H1 (cell line): ENCODE results near the gene ENTPD2. TPM values are rescaled to one million over a fixed set of nuclear protein-coding genes. Genes with fewer than 3 reads are reported as not detected.

Experiments used
- CTCF ChIA-PET: fragments of 300-600 bp; sonication (Branson Sonifier 250); formaldehyde crosslinking; loops from one replicate; lab custom pipeline; 2021; ENCODE audit not compliant: partially characterized antibody; lab: Charles Lee
- POLR2A ChIA-PET: fragments of 300-600 bp; sonication (Branson Sonifier 250); formaldehyde crosslinking; loops from one replicate; lab custom pipeline; 2021; ENCODE audit warnings: inconsistent platforms; ENCODE audit not compliant: partially characterized antibody; lab: Charles Lee
- DNase-seq, 2 experiments: peaks; one replicate each; pipeline versions ENCODE4 v3.0.0 to v3.0.0-alpha.2; 2010 to 2022; ENCODE audit warnings: low spot score in 2 of 2, low read depth in 1 of 2, mixed read lengths in 1 of 2
- FAIRE-seq: peaks from 2 replicates; lab custom pipeline; 2011; peaks lifted over from hg19 to GRCh38; lab: Jason Lieb, UNC
- H2AFZ ChIP-seq: 2 replicates; pipeline ENCODE4 v1.8.1; 2012; ENCODE audit warnings: low read length, inconsistent platforms
- H2AK5ac ChIP-seq: 2 replicates; pipeline ENCODE4 v1.6.1; 2013; ENCODE audit warnings: low read depth, low read length
- H2BK120ac ChIP-seq: replicated peaks from 2 replicates; pipeline ENCODE3; 2013; ENCODE audit warnings: low read depth, low read length, inconsistent platforms
- H2BK12ac ChIP-seq: 2 replicates; pipeline ENCODE4 v1.6.1; 2013; ENCODE audit warnings: low read depth, low read length
- H2BK15ac ChIP-seq: 2 replicates; pipeline ENCODE4 v1.6.1; 2013; ENCODE audit warnings: low read length
- H2BK20ac ChIP-seq: 2 replicates; pipeline ENCODE4 v1.6.1; 2013; ENCODE audit warnings: low read length
- H2BK5ac ChIP-seq: 2 replicates; pipeline ENCODE4 v1.6.1; 2013; ENCODE audit warnings: low read depth, low read length
- H3K14ac ChIP-seq: 2 replicates; pipeline ENCODE4 v1.6.1; 2013; ENCODE audit warnings: inconsistent platforms; ENCODE audit not compliant: insufficient read length
- H3K18ac ChIP-seq: 2 replicates; pipeline ENCODE4 v1.6.1; 2013; ENCODE audit warnings: low read length; ENCODE audit errors: extremely low read depth
- H3K23ac ChIP-seq: 2 replicates; pipeline ENCODE4 v1.6.1; 2013; ENCODE audit warnings: inconsistent platforms; ENCODE audit not compliant: insufficient read length
- H3K23me2 ChIP-seq: 2 replicates; pipeline ENCODE4 v1.6.1; 2013; ENCODE audit warnings: low read depth, low read length
- H3K27ac ChIP-seq: 2 replicates; pipeline ENCODE4 v1.6.1; 2011; ENCODE audit warnings: low read depth, low read length, inconsistent platforms
- H3K27me3 ChIP-seq, 4 experiments: replicated peaks in 1 of 4; 1 replicate in 1 of 4; 2 replicates in 3 of 4; pipeline versions ENCODE4 v1.6.1 to v1.8.1; 2011 to 2013; ENCODE audit warnings: low read length in 3 of 4, mild to moderate bottlenecking in 3 of 4, inconsistent platforms in 2 of 4, mixed read lengths in 2 of 4, moderate library complexity in 1 of 4; ENCODE audit not compliant: control insufficient read depth in 3 of 4, insufficient read depth in 3 of 4; ENCODE audit errors: extremely low read depth in 1 of 4
- H3K36me3 ChIP-seq, 4 experiments: 2 replicates each; pipeline versions ENCODE4 v1.6.1 to v1.8.1; 2011 to 2013; ENCODE audit warnings: mild to moderate bottlenecking in 4 of 4, low read length in 3 of 4, moderate library complexity in 2 of 4, control low read depth in 1 of 4, inconsistent platforms in 1 of 4; ENCODE audit not compliant: insufficient read depth in 4 of 4, control insufficient read depth in 2 of 4
- H3K4ac ChIP-seq: replicated peaks from 2 replicates; pipeline ENCODE3; 2013; ENCODE audit warnings: low read length, low read depth, mixed read lengths, inconsistent platforms; ENCODE audit not compliant: insufficient read length
- H3K4me1 ChIP-seq, 4 experiments: replicated peaks in 1 of 4; 1 replicate in 1 of 4; 2 replicates in 3 of 4; pipeline versions ENCODE4 v1.6.1 to v1.8.1; 2011 to 2013; ENCODE audit warnings: low read length in 3 of 4, inconsistent platforms in 2 of 4, mixed read lengths in 1 of 4; ENCODE audit not compliant: insufficient read depth in 4 of 4, control insufficient read depth in 3 of 4
- H3K4me2 ChIP-seq, 2 experiments: 2 replicates each; pipeline versions ENCODE4 v1.6.1 to v1.8.1; 2011 to 2013; ENCODE audit warnings: low read depth in 2 of 2, low read length in 2 of 2, control low read depth in 1 of 2, inconsistent platforms in 1 of 2, mild to moderate bottlenecking in 1 of 2; ENCODE audit not compliant: insufficient read depth in 1 of 2
- H3K4me3 ChIP-seq, 4 experiments: fragments of 200-600, 300-600 bp in 1 of 4; sonication (generic), shearing (Covaris generic), sonication (Bioruptor Twin) in 1 of 4; 2 replicates each; pipeline versions ENCODE4 v1.5.1 to v1.8.1; 2011 to 2016; ENCODE audit warnings: low read length in 4 of 4, low read depth in 3 of 4, control low read depth in 2 of 4, inconsistent platforms in 2 of 4, mild to moderate bottlenecking in 2 of 4, mixed read lengths in 1 of 4, moderate library complexity in 1 of 4; ENCODE audit not compliant: insufficient read depth in 2 of 4; ENCODE audit errors: extremely low read depth in 1 of 4
- H3K56ac ChIP-seq: replicated peaks from 2 replicates; pipeline ENCODE3; 2013; ENCODE audit warnings: low read depth, mild to moderate bottlenecking, mixed read lengths, low read length, inconsistent platforms; ENCODE audit not compliant: insufficient read length
- H3K79me1 ChIP-seq: 2 replicates; pipeline ENCODE4 v1.6.1; 2013; ENCODE audit warnings: low read depth, low read length, control low read depth
- H3K79me2 ChIP-seq, 2 experiments: 2 replicates each; pipeline versions ENCODE4 v1.6.1 to v1.8.1; 2012 to 2013; ENCODE audit warnings: low read length in 2 of 2, mild to moderate bottlenecking in 2 of 2, inconsistent platforms in 1 of 2; ENCODE audit not compliant: insufficient read depth in 2 of 2, control insufficient read depth in 1 of 2
- H3K9ac ChIP-seq, 4 experiments: replicated peaks in 1 of 4; 1 replicate in 1 of 4; 2 replicates in 3 of 4; pipeline versions ENCODE4 v1.6.1 to v1.8.1; 2011 to 2013; ENCODE audit warnings: low read depth in 3 of 4, low read length in 3 of 4, control low read depth in 2 of 4, mild to moderate bottlenecking in 2 of 4, moderate library complexity in 2 of 4, inconsistent platforms in 1 of 4; ENCODE audit errors: extremely low read depth in 1 of 4
- H3K9me3 ChIP-seq, 2 experiments: 2 replicates each; pipeline versions ENCODE4 v1.6.1 to v1.8.1; 2012 to 2013; ENCODE audit warnings: mild to moderate bottlenecking in 2 of 2, moderate library complexity in 2 of 2, control low read depth in 1 of 2, inconsistent platforms in 1 of 2, low read depth in 1 of 2, low read length in 1 of 2, mixed read lengths in 1 of 2; ENCODE audit not compliant: insufficient read depth in 2 of 2
- H4K20me1 ChIP-seq, 2 experiments: replicated peaks in 1 of 2; 2 replicates each; pipeline versions ENCODE3 to v1.8.1; 2011 to 2013; ENCODE audit warnings: inconsistent platforms in 2 of 2, low read length in 2 of 2, mild to moderate bottlenecking in 1 of 2; ENCODE audit not compliant: insufficient read depth in 2 of 2, control insufficient read depth in 1 of 2
- H4K5ac ChIP-seq: 2 replicates; pipeline ENCODE4 v1.6.1; 2013; ENCODE audit warnings: low read length, low read depth, mixed read lengths, inconsistent platforms; ENCODE audit not compliant: insufficient read length
- H4K8ac ChIP-seq: 2 replicates; pipeline ENCODE4 v1.8.0; 2013; ENCODE audit warnings: mild to moderate bottlenecking, moderate library complexity, low read length, inconsistent platforms; ENCODE audit not compliant: insufficient read depth; ENCODE audit errors: extremely low read depth
- H4K91ac ChIP-seq: replicated peaks from 2 replicates; pipeline ENCODE3; 2013; ENCODE audit warnings: low read length, mixed read lengths, inconsistent platforms; ENCODE audit not compliant: insufficient read length
- EZH2 ChIP-seq: fragments of 200-600 bp; sonication (generic); IDR thresholded peaks from 2 replicates; pipeline ENCODE4 v1.7.1; 2012; ENCODE audit warnings: low read depth, mild to moderate bottlenecking, moderate library complexity, low read length, inconsistent platforms; ENCODE audit not compliant: severe bottlenecking
- GABPA ChIP-seq: IDR thresholded peaks from 2 replicates; pipeline ENCODE4 v1.6.1; 2011; ENCODE audit warnings: mild to moderate bottlenecking, low read length, moderate library complexity, borderline replicate concordance; ENCODE audit not compliant: insufficient read depth
- HDAC6 ChIP-seq: IDR thresholded peaks from one replicate; pipeline ENCODE4 v1.7.1; 2012; ENCODE audit warnings: low read depth, mild to moderate bottlenecking, inconsistent platforms, low read length, moderate library complexity
- RFX5 ChIP-seq: IDR thresholded peaks from 2 replicates; pipeline ENCODE4 v1.6.1; 2011; ENCODE audit warnings: low read depth, low read length, improper control_type of control experiment, borderline replicate concordance
- RXRA ChIP-seq: IDR thresholded peaks from 2 replicates; pipeline ENCODE4 v1.6.1; 2011; ENCODE audit warnings: low read depth, mild to moderate bottlenecking, low read length, moderate library complexity; ENCODE audit not compliant: insufficient read depth
- SIRT6 ChIP-seq: IDR thresholded peaks from one replicate; pipeline ENCODE4 v1.7.1; 2012; ENCODE audit warnings: low read length, inconsistent platforms
- WGBS, 2 experiments: shearing (Covaris generic) in 1 of 2; methylation state at CpG; one replicate each; pipeline versions ENCODE4 v1.1.6 to v1.1.7; 2013 to 2015; ENCODE audit warnings: low lambda C conversion rate in 2 of 2, mixed read lengths in 2 of 2, inconsistent platforms in 1 of 2, low coverage in 1 of 2, missing lambda C conversion rate in 1 of 2; ENCODE audit not compliant: insufficient replicate concordance in 2 of 2, insufficient coverage in 1 of 2, insufficient read length in 1 of 2; ENCODE audit errors: extremely low coverage in 1 of 2, missing lambda C conversion rate in 1 of 2; 5-methylcytosine and 5-hydroxymethylcytosine counted together
- polyA plus RNA-seq, 7 experiments: library from polyadenylated mRNA; depleted of rRNA in 3 of 7; stranded (reverse) in 5 of 7; unstranded in 2 of 7; fragments of >200 nt in 5 of 7; fragments of 200-250 nt in 2 of 7; gene quantifications; 1 replicate in 5 of 7; 2 replicates in 1 of 7; 4 replicates in 1 of 7; pipeline versions ENCODE4 v1.2.1 to v1.2.3, GENCODE V29; 2011 to 2013; ENCODE audit warnings: missing spikeins in 2 of 7, mixed read lengths in 2 of 7
- total RNA-seq: library from RNA; stranded (reverse); fragmentation: NEBNext Ultra II Directional; extraction: Animal tissue kit (Norgen Biotek cat#: 25700); gene quantifications from 2 replicates; pipeline ENCODE4 v1.2.1, GENCODE V29; 2021
- TF ChIP-seq, protein P1 (sequence below): IDR thresholded peaks from 2 replicates; pipeline ENCODE4 v1.6.1; 2012; ENCODE audit warnings: inconsistent platforms

The ENTPD2 gene
- total and polyA plus RNA-seq, 2 of the 8 experiments (the other 6 are each of a cell fraction or from before 2014, with no cell fraction given) = 0.65 to 3.8 TPM

DNA sequence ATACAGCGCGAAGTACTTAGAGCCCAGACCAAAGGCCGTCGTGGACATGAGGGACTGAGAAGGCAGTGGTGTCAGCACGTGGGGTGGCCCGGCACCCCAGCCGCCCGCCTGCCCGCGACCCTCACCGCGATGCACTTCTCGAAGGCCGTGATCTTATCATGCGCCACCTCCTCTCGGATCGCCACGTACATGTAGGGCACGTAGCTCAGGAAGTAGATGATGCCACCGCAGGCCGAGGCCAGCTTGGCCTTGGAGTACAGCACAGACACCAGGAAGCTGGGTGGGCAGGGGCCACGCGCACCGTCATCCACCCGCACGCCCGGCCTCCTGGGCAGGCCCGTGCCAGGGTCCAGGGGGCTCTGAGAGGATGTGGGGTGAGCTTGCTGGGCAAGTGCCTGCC is 36.8 kb downstream of the ENTPD2 start:
- Histone ChIP-seq H3K23ac (no peak overlapping the region), H4K20me1 (peaks cover 0 to 5% of the 10 kb centered on the region in 2 experiments), H3K79me1 (no peaks in the 10 kb centered on the region), H2BK12ac (0 out of 2 replicates have a peak overlapping the region, but pooled peaks have one; percentile 14), H3K4me2 (no peak overlapping the region), H3K36me3 (peaks cover 0 to 13% (median 0%) of the 10 kb centered on the region in 4 experiments; a peak in 1 of 8 replicates), H3K4me1 (peaks cover 0 to 7% (median under 1%) of the 10 kb centered on the region in 4 experiments; a peak in 2 of 7 replicates), H4K8ac (no peak overlapping the region), H3K56ac (no peak overlapping the region), H4K91ac (no peak overlapping the region), H3K9ac (no peak overlapping the region), H2BK5ac (no peak overlapping the region), H3K18ac (no peak overlapping the region), H3K27ac (no peak overlapping the region), H2BK20ac (no peak overlapping the region), H2BK120ac (no peak overlapping the region), H3K4ac (no peak overlapping the region), H3K27me3 (no peaks in the 10 kb centered on the region; a peak in 1 of 7 replicates), H3K14ac (no peak overlapping the region), H2BK15ac (no peak overlapping the region), H2AFZ (no peak overlapping the region), H4K5ac (no peak overlapping the region), H3K79me2 (no peaks in the 10 kb centered on the region), H2AK5ac (no peak overlapping the region), H3K23me2 (no peaks in the 10 kb centered on the region; the same call in 1 of the 2 replicates), H3K9me3 (peaks cover 0 to 27% of the 10 kb centered on the region in 2 experiments; a peak in 2 of 4 replicates), H3K4me3 (no peak overlapping the region)
- DNase-seq (no peak), FAIRE-seq (no peak)
- POLR2A ChIA-PET = no interaction called here
- TF ChIP-seq SIRT6 (no peak), RXRA (no peak), HDAC6 (no peak), RFX5 (no peak), GABPA (no peak), EZH2 (no peak)
- TF ChIP-seq, protein P1, sequence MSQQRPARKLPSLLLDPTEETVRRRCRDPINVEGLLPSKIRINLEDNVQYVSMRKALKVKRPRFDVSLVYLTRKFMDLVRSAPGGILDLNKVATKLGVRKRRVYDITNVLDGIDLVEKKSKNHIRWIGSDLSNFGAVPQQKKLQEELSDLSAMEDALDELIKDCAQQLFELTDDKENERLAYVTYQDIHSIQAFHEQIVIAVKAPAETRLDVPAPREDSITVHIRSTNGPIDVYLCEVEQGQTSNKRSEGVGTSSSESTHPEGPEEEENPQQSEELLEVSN = no peak
- 94% methylated on average over 24 of the region's 28 CpGs; no CpG with 5 or more reads in 1 of the 2 experiments for WGBS, 2 experiments
- CTCF ChIA-PET = interaction anchor here (0.8 to 7.2 kb wide), 6 partner anchors 13 to 69 kb away, joined by 3 to 54 read pairs (median 4); partner anchors contain the start of genes ABCA2 and FUT7
